Stomach (tissue), 9 donors: Measurements from ENCODE around the gene FAM8A1. TPM values are rescaled to one million over a fixed set of nuclear protein-coding genes. Genes with fewer than 3 reads are reported as not detected.

Source experiments
- DNase-seq, 2 donors: peaks; one replicate each; pipeline versions ENCODE4 v3.0.0 to v3.0.0-alpha.2; 2013 to 2019
- H3K27ac ChIP-seq, 5 donors: fragments of 200-600 bp in 4 of 5; sonication (generic) in 4 of 5; one replicate each; pipeline ENCODE4 v1.5.1; 2013 to 2019; ENCODE audit warnings: mild to moderate bottlenecking in 1 of 5, moderate library complexity in 1 of 5
- H3K27me3 ChIP-seq, 3 donors: fragments of 200-600 bp; sonication (generic); one replicate each; pipeline ENCODE4 v1.5.1; 2017 to 2019; ENCODE audit warnings: mixed run types in 1 of 3
- H3K36me3 ChIP-seq, 4 donors: fragments of 200-600 bp; sonication (generic); 1 replicate in 3 of 4; 2 replicates in 1 of 4; pipeline ENCODE4 v1.5.1; 2016 to 2019
- H3K4me1 ChIP-seq, 4 donors: fragments of 200-600 bp; sonication (generic); one replicate each; pipeline ENCODE4 v1.5.1; 2016 to 2019
- H3K4me3 ChIP-seq, 4 donors: fragments of 200-600 bp; sonication (generic) in 3 of 4; one replicate each; pipeline ENCODE4 v1.5.1; 2016 to 2019; ENCODE audit warnings: mild to moderate bottlenecking in 1 of 4
- H3K9me3 ChIP-seq, 4 donors: fragments of 200-600 bp; sonication (generic); one replicate each; pipeline ENCODE4 v1.5.1; 2016 to 2019
- CTCF ChIP-seq, 7 experiments: fragments of 450-650 bp in 4 of 7; fragments of 200-600 bp in 3 of 7; sonication (generic) in 3 of 7; IDR thresholded peaks; one replicate each; pipeline ENCODE4 v1.5.1; 2016 to 2019; ENCODE audit warnings: antibody characterized with exemption in 7 of 7, control low read depth in 2 of 7, mild to moderate bottlenecking in 1 of 7
- EP300 ChIP-seq: sonication (generic); formaldehyde crosslinking; IDR thresholded peaks from one replicate; pipeline ENCODE4 v1.6.1; 2017; ENCODE audit warnings: antibody characterized with exemption
- POLR2A ChIP-seq, 4 donors: fragments of 450-650 bp; IDR thresholded peaks; one replicate each; pipeline ENCODE4 v1.6.1; 2016; ENCODE audit warnings: antibody characterized with exemption in 4 of 4, control low read depth in 2 of 4, mild to moderate bottlenecking in 1 of 4, moderate library complexity in 1 of 4
- POLR2AphosphoS5 ChIP-seq, 3 donors: sonication (generic); formaldehyde crosslinking; IDR thresholded peaks; one replicate each; pipeline ENCODE4 v1.6.1; 2016; ENCODE audit warnings: antibody characterized with exemption in 3 of 3
- WGBS, 5 donors: extraction: QIAGEN DNeasy Blood & Tissue Kit in 3 of 5; methylation state at CpG; one replicate each; pipeline versions ENCODE4 v1.1.5 to v1.1.7; 2013 to 2018; 5-methylcytosine and 5-hydroxymethylcytosine counted together
- intact Hi-C: fragments of 100-400 bp; cut with DNase I; formaldehyde crosslinking; loops from one replicate; pipeline ENCODE4 v1.15.1; 2023; ENCODE audit warnings: low total_unique reads
- polyA plus RNA-seq, 3 donors: library from polyadenylated mRNA; stranded (reverse); fragments of 200-250 nt; gene quantifications; one replicate each; pipeline ENCODE4 v1.2.3, GENCODE V29; 2013
- total RNA-seq, 5 donors: library from RNA; depleted of rRNA; stranded (reverse); fragments of >200 nt; gene quantifications; one replicate each; pipeline versions ENCODE4 v1.1.0 to v1.2.3, GENCODE V29; 2014 to 2016
- donor health status: healthy with polysubstance abuse.
- donor health status: Bipolar disorder and iron deficiency.
- donor health status: healthy.

FAM8A1 gene
- total and polyA plus RNA-seq, 8 donors, result 5.2 to 42.4 (median 21.9) TPM

- no peak for TF ChIP-seq EP300
- TF ChIP-seq CTCF (IDR thresholded peaks at IDR 0.05), result no peak
- no peak for TF ChIP-seq POLR2AphosphoS5 (IDR thresholded peaks at IDR 0.05)
- TF ChIP-seq POLR2A (IDR thresholded peaks at IDR 0.05), result no peak
- Histone ChIP-seq H3K9me3 (no peaks in the 10 kb centered on the region), H3K36me3 (peaks cover 0 to 49% (median 44%) of the 10 kb centered on the region in 4 donors), H3K27ac (no peak overlapping the region), H3K27me3 (no peaks in the 10 kb centered on the region), H3K4me3 (no peak overlapping the region), H3K4me1 (peaks cover 12 to 44% (median 33%) of the 10 kb centered on the region in 4 donors)
- 2 to 15% (median 8%) methylated on average over 1 of the region's 1 CpG for WGBS, 5 donors
- DNase-seq, result no peak
- intact Hi-C loops, result no loop called here
These were observed 2.8 kb downstream of the FAM8A1 start for GRCh38 chr6:17602888-17603287.

GRCh38 chr6:17606606-17607005 lies 6.5 kb downstream of the FAM8A1 start:
- 89 to 96% (median 95%) methylated on average over 4 of the region's 4 CpGs for WGBS, 5 donors
- TF ChIP-seq POLR2AphosphoS5 (IDR thresholded peaks at IDR 0.05) (no peak), CTCF (IDR thresholded peaks at IDR 0.05) (no peak), EP300 (no peak), POLR2A (IDR thresholded peaks at IDR 0.05) (no peak)
- H3K27ac ChIP-seq, result no peak overlapping the region
- intact Hi-C loops, result no loop called here
- no peak for DNase-seq
- H3K27me3 ChIP-seq, result no peaks in the 10 kb centered on the region
- peaks cover 4 to 66% (median 62%) of the 10 kb centered on the region in 4 donors for H3K36me3 ChIP-seq
- H3K4me3 ChIP-seq, result no peak overlapping the region
- H3K4me1 ChIP-seq, result peaks cover 12 to 30% (median 23%) of the 10 kb centered on the region in 4 donors
- H3K9me3 ChIP-seq, result no peaks in the 10 kb centered on the region

- H3K36me3 ChIP-seq, result peaks cover 8 to 54% (median 52%) of the 10 kb centered on the region in 4 donors
- 57 to 68% (median 63%) methylated on average over 3 of the region's 3 CpGs for WGBS, 5 donors
- peaks cover 0 to 4% (median 0%) of the 10 kb centered on the region in 4 donors for H3K4me1 ChIP-seq
- H3K4me3 ChIP-seq, result no peak overlapping the region
- no peaks in the 10 kb centered on the region for H3K27me3 ChIP-seq
- peak in 1 of 2 donors; percentile 44 for DNase-seq
- H3K27ac ChIP-seq, result no peak overlapping the region
- intact Hi-C loops, result no loop called here
- no peaks in the 10 kb centered on the region for H3K9me3 ChIP-seq
- TF ChIP-seq POLR2AphosphoS5 (IDR thresholded peaks at IDR 0.05) (no peak), CTCF (IDR thresholded peaks at IDR 0.05) (no peak)
These were observed 10.7 kb downstream of the FAM8A1 start for GRCh38 chr6:17610835-17611234.

GRCh38 chr6:17612048-17612447 lies 11.9 kb downstream of the FAM8A1 start:
- no peak overlapping the region for H3K4me3 ChIP-seq
- H3K27ac ChIP-seq, result no peak overlapping the region
- peaks cover 0 to 6% (median 0%) of the 10 kb centered on the region in 4 donors for H3K4me1 ChIP-seq
- TF ChIP-seq EP300 (no peak), CTCF (IDR thresholded peaks at IDR 0.05) (no peak), POLR2A (IDR thresholded peaks at IDR 0.05) (no peak), POLR2AphosphoS5 (IDR thresholded peaks at IDR 0.05) (no peak)
- no peaks in the 10 kb centered on the region for H3K27me3 ChIP-seq
- WGBS, 5 donors, result 86 to 94% (median 89%) methylated on average over 4 of the region's 4 CpGs
- intact Hi-C loops, result no loop called here
- DNase-seq, result no peak
- H3K36me3 ChIP-seq, result peaks cover 14 to 55% (median 54%) of the 10 kb centered on the region in 4 donors
- no peaks in the 10 kb centered on the region for H3K9me3 ChIP-seq
